Measurements from ENCODE around the gene POM121C. TPM values are rescaled to one million over a fixed set of nuclear protein-coding genes. Genes with fewer than 3 reads are reported as not detected.
"Not testable (repeated sequence)": the region's sequence is repeated elsewhere in the genome, so short reads cannot be mapped to it uniquely, and the experiment has no call there.

The POM121C gene
- polyA plus RNA-seq, 2 of the 4 experiments (the other 2 are of a cell fraction), result 11.0 to 25.4 TPM

DNA sequence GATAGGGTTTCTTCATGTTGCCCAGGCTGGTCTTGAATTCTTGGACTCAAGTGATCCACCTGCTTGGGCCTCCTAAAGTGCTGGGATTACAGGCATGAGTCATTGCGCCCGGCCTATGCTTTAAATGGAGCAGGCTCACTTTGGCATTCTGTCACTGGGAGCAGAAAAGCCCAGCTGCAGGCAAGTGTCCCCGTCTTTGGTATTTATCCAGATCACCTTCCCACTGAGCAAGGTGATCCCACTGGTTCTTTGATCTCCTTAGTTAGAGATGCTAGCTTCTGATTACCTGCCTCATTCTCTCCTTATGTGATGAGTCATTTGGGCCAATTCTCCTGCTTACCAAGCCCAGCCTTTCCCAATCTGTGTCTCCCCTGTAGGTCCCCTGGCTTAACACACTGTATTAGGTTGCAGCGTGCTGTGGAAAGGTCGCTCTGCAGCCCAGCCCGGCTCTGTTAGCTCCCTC lies 45.3 kb upstream of the POM121C start (continued):
- TF ChIP-seq RARB (CRISPR knock-in tag; IDR thresholded peaks at IDR 0.05), result no peak

- CTCF ChIA-PET, result interaction anchor here (0.6 kb wide), 1 partner anchor 62 kb away, joined by 5 read pairs; no protein-coding TSS in a partner anchor
- Histone ChIP-seq H3K4me3 (peak overlapping the region; percentile 93), H3K27ac (peak overlapping the region; percentile 95 to 97), H3K4me1 (peaks cover 12% of the 10 kb centered on the region; the same call in 2 of the 3 replicates), H3K4me2 (peak overlapping the region; percentile 95)
- DNase-seq (ENCODE audit: low read depth in 1 of 2, low spot score in 1 of 2); FAIRE-seq; H3K9me3 ChIP-seq; POLR2A ChIA-PET: not testable (repeated sequence)
- ATAC-seq, result peak in 1 of 2 experiments; percentile 32; a peak in 3 of 6 replicates
- WGBS (ENCODE audit: missing lambda C conversion rate), result 2% methylated on average over 33 of the region's 37 CpGs
These were observed 41.2 kb upstream of the POM121C start for GRCh38 chr7:75527224-75527722.

DNA sequence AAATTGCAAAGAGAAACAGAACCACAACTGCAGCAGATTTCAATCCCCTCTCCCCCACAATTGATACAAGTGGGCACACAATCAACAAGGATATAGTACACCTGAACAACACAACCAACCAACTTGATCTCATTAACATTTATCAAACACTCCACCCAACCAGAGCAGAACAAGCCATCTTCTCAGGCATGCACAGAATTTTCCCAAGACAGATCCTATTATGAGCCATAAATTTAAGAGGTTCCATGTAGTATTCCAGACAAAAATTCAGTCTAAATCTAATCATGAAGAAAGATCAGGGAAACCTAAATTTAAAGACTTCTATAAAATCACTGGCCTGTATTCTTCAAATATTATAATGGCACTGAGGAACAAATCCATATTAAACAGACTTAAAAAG lies 35.6 kb upstream of the POM121C start:
- H3K4me1 ChIP-seq; H3K4me3 ChIP-seq; CTCF ChIA-PET; ATAC-seq; H3K4me2 ChIP-seq; H3K27ac ChIP-seq; H3K9me3 ChIP-seq; DNase-seq (ENCODE audit: low read depth in 1 of 2, low spot score in 1 of 2); POLR2A ChIA-PET; FAIRE-seq: not testable (repeated sequence)

DNA sequence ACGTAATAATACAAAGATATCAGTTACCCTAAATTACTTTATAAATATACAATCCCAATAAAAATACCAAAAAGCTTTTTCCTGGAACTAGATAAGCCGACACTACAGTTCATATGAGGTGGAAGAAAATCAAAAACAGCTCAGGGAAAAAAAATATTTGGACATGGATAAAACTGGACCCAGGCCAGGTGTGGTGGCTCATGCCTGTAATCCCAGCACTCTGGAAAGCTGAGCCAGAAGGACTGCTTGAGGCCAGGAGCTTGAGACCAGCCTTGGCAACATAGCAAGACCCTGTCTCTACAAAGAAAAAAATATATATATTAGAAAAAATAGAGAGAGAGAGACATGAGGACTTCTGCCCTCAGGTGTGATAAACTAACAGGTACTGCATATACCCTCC lies 32.7 kb upstream of the POM121C start:
- H3K4me3 ChIP-seq; H3K9me3 ChIP-seq; CTCF ChIA-PET; H3K27ac ChIP-seq; ATAC-seq; DNase-seq (ENCODE audit: low read depth in 1 of 2, low spot score in 1 of 2); POLR2A ChIA-PET; H3K4me2 ChIP-seq; H3K4me1 ChIP-seq; FAIRE-seq: not testable (repeated sequence)
- 86% methylated on average over 2 of the region's 2 CpGs for WGBS (ENCODE audit: missing lambda C conversion rate)

DNA sequence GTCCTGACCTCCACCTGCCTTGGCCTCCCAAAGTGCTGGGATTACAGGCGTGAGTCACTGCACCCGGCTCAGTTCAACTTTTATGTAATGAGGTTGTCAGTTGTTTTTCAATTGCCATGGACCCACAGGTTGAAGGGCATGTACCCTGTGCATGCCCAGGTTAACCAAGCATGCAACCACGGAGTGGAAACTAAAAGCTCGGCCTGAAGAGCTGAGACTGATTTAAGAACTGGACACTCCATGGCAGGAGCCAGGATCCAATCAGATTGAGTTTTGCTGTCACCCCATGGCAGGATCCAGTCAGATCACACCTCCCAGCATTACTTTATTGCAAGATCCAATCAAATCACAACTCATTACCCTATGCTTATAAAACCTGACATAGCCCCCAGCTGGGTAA lies 22.9 kb upstream of the POM121C start:
- FAIRE-seq; CTCF ChIA-PET; ATAC-seq; DNase-seq (ENCODE audit: low read depth in 1 of 2, low spot score in 1 of 2); POLR2A ChIA-PET; H3K9me3 ChIP-seq; H3K4me1 ChIP-seq; H3K27ac ChIP-seq; H3K4me3 ChIP-seq; H3K4me2 ChIP-seq: not testable (repeated sequence)
- 82% methylated on average over 2 of the region's 4 CpGs for WGBS (ENCODE audit: missing lambda C conversion rate)

- FAIRE-seq; H3K4me1 ChIP-seq; H3K27ac ChIP-seq; ATAC-seq; DNase-seq (ENCODE audit: low read depth in 1 of 2, low spot score in 1 of 2); H3K9me3 ChIP-seq; POLR2A ChIA-PET; CTCF ChIA-PET; H3K4me2 ChIP-seq; H3K4me3 ChIP-seq: not testable (repeated sequence)
- WGBS (ENCODE audit: missing lambda C conversion rate), result 85% methylated on average over 6 of the region's 6 CpGs
These were observed 5.9 kb upstream of the POM121C start, which contains the start of gene SPDYE5 for GRCh38 chr7:75492020-75492419. Gene SPDYE5, plus strand, starts transcription at chr7:75492320. Its CDS starts 1,728 bp downstream, at chr7:75494048.

GRCh38 chr7:75485355-75485978 lies 632 bp downstream of the POM121C start:
- peak overlapping the region; percentile 88 for H3K4me2 ChIP-seq
- POLR2A ChIA-PET; DNase-seq (ENCODE audit: low read depth in 1 of 2, low spot score in 1 of 2); H3K9me3 ChIP-seq; CTCF ChIA-PET; FAIRE-seq; H3K4me1 ChIP-seq: not testable (repeated sequence)
- peak; percentile 52; the same call in 1 of the 2 replicates for TF ChIP-seq PHF8 (IDR thresholded peaks at IDR 0.05; ENCODE audit: borderline replicate concordance, low read depth)
- H3K4me3 ChIP-seq, result peak overlapping the region; percentile 58
- peak overlapping the region; percentile 77 to 88 for H3K27ac ChIP-seq
- WGBS (ENCODE audit: missing lambda C conversion rate), result 3% methylated on average over 24 of the region's 32 CpGs
- peak; percentile 37 to 53; a peak in 4 of 6 replicates for ATAC-seq

DNA sequence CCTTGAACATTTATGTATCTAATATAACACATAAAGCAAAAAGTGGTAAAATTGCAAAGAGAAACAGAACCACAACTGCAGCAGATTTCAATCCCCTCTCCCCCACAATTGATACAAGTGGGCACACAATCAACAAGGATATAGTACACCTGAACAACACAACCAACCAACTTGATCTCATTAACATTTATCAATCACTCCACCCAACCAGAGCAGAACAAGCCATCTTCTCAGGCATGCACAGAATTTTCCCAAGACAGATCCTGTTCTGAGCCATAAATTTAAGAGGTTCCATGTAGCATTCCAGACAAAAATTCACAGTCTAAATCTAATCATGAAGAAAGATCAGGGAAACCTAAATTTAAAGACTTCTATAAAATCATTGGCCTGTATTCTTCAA lies 5.8 kb downstream of the POM121C start:
- H3K4me3 ChIP-seq; H3K9me3 ChIP-seq; ATAC-seq; H3K4me2 ChIP-seq; CTCF ChIA-PET; FAIRE-seq; H3K27ac ChIP-seq; POLR2A ChIA-PET; DNase-seq (ENCODE audit: low read depth in 1 of 2, low spot score in 1 of 2); H3K4me1 ChIP-seq: not testable (repeated sequence)

GRCh38 chr7:75477457-75477856 lies 8.6 kb downstream of the POM121C start:
- CTCF ChIA-PET, result interaction anchor here (0.6 kb wide), 1 partner anchor 53 kb away, joined by 4 read pairs; no protein-coding TSS in a partner anchor
- ATAC-seq, result not testable (repeated sequence)

DNA sequence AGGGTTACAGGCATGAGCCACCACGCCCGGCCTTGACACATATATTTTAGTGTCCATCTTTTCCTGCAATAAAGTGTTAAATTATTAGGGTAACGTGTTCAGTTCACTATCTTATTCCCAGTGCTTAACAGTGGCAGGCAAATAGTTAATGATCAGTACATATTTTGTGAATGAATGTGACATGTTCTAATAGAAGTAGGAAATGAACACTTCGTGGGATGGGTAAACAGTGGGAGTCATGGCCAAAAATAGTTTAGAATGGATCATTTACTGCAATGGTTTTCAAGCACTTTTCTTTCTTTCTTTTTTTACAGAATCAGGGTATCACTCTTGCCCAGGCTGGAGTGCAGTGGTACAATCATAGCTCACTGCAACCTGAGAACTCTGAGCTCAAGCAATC lies 15.9 kb downstream of the POM121C start:
- ATAC-seq, POLR2A ChIA-PET: not testable (repeated sequence)

More at GRCh38 chr7:75477457-75477856, 8.6 kb downstream of the POM121C start:
- H3K4me3 ChIP-seq; H3K9me3 ChIP-seq; H3K4me1 ChIP-seq; POLR2A ChIA-PET; DNase-seq (ENCODE audit: low read depth in 1 of 2, low spot score in 1 of 2); H3K4me2 ChIP-seq; H3K27ac ChIP-seq; FAIRE-seq: not testable (repeated sequence)

DNA sequence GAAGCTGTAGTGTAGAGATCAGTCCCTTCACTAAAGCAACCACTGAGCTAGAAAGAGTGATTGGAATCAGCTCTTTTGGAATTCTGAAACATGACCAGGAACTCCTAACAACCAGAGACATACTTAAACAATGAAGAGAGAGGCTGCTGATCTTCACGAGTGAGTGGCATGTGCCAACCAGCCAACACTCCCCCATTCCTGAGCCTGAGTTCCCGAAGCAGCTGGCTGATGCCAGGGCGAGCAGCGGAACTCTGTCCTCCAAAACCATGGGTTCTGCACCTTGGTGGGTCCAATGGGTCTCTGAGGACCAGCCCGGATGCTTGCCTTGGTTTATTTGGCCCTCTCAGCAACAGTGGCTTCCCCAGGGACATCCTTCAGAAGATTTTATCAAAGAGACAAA lies 25.6 kb downstream of the POM121C start:
- DNase-seq (ENCODE audit: low read depth in 1 of 2, low spot score in 1 of 2); H3K4me1 ChIP-seq; FAIRE-seq; ATAC-seq; H3K27ac ChIP-seq; H3K4me2 ChIP-seq; POLR2A ChIA-PET; H3K4me3 ChIP-seq; CTCF ChIA-PET; H3K9me3 ChIP-seq: not testable (repeated sequence)
- WGBS (ENCODE audit: missing lambda C conversion rate), result 83% methylated on average over 1 of the region's 5 CpGs

More for the DNA sequence above, 15.9 kb downstream of the POM121C start:
- H3K4me1 ChIP-seq; H3K4me2 ChIP-seq; CTCF ChIA-PET; H3K27ac ChIP-seq; DNase-seq (ENCODE audit: low read depth in 1 of 2, low spot score in 1 of 2); H3K4me3 ChIP-seq; H3K9me3 ChIP-seq: not testable (repeated sequence)
- 78% methylated on average over 2 of the region's 4 CpGs for WGBS (ENCODE audit: missing lambda C conversion rate)
- peak; percentile 51 for FAIRE-seq

DNA sequence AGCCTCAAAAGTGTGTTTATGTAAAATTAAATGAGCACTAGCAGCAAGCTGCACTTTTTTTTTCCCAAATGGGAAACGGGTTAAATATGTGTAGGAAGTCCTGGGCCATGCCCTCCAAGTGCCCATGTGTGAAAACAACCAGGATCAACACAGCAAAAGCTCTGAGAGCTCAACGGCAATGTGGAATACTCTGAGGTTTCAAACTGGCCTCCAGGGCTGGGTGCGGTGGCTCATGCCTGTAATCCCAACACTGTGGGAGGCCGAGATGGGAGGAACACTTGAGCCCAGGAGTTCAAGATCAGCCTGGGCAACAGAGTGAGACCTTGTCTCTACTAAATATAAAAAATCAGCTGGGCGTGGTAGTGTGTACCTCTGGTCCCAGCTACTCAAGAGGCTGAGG lies 28.1 kb downstream of the POM121C start:
- H3K4me2 ChIP-seq; H3K4me1 ChIP-seq; H3K9me3 ChIP-seq; FAIRE-seq; H3K4me3 ChIP-seq; POLR2A ChIA-PET; H3K27ac ChIP-seq; DNase-seq (ENCODE audit: low read depth in 1 of 2, low spot score in 1 of 2); ATAC-seq; CTCF ChIA-PET: not testable (repeated sequence)
- 65% methylated on average over 2 of the region's 5 CpGs for WGBS (ENCODE audit: missing lambda C conversion rate)
